C1 segment of cervical spinal cord (tissue), 14 donors: ENCODE results near the gene CHTF8.

Experiments used
- DNase-seq, 14 donors: peaks; one replicate each; lab custom pipeline; 2025; lab: John Stamatoyannopoulos, UW

Gene CHTF8

GRCh38 chr16:69113216-69113615 lies 19.2 kb downstream of the CHTF8 start:
- no peak for DNase-seq

- DNase-seq: peak in 1 of 14 donors; percentile 5
Observed at GRCh38 chr16:69112285-69113129, 19.9 kb downstream of the CHTF8 start.

GRCh38 chr16:69111876-69112230 lies 20.5 kb downstream of the CHTF8 start:
- DNase-seq: no peak

- no peak for DNase-seq
Observed at GRCh38 chr16:69111216-69111875, 21.0 kb downstream of the CHTF8 start.

- no peak for DNase-seq
Observed at GRCh38 chr16:69110406-69110805, 22.0 kb downstream of the CHTF8 start.

- DNase-seq: no peak
Observed at GRCh38 chr16:69109486-69110270, 22.7 kb downstream of the CHTF8 start.

- no peak for DNase-seq
Observed at GRCh38 chr16:69108905-69109252, 23.5 kb downstream of the CHTF8 start.

GRCh38 chr16:69108064-69108904 lies 24.1 kb downstream of the CHTF8 start:
- DNase-seq: no peak

GRCh38 chr16:69107316-69107962 lies 24.9 kb downstream of the CHTF8 start:
- peak in 2 of 14 donors; percentile 14 to 19 for DNase-seq

- DNase-seq: no peak
Observed at GRCh38 chr16:69106491-69107315, 25.7 kb downstream of the CHTF8 start.

GRCh38 chr16:69105501-69106361 lies 26.7 kb downstream of the CHTF8 start, which contains the start of gene HAS3:
Gene HAS3 (plus strand): TSS chr16:69105653. CDS start chr16:69109396, 3,743 bp downstream.
- DNase-seq: peak in 3 of 14 donors; percentile 7 to 39 (median 7)

GRCh38 chr16:69100071-69100691 lies 32.2 kb downstream of the CHTF8 start:
- no peak for DNase-seq

- DNase-seq: no peak
Observed at GRCh38 chr16:69095193-69095592, 37.2 kb downstream of the CHTF8 start.

GRCh38 chr16:69094501-69094900 lies 37.9 kb downstream of the CHTF8 start:
- DNase-seq: no peak

GRCh38 chr16:69093974-69094373 lies 38.4 kb downstream of the CHTF8 start:
- no peak for DNase-seq

GRCh38 chr16:69089091-69089910 lies 43.1 kb downstream of the CHTF8 start:
- no peak for DNase-seq

GRCh38 chr16:69088684-69089083 lies 43.7 kb downstream of the CHTF8 start:
- DNase-seq: no peak

- DNase-seq: no peak
Observed at GRCh38 chr16:69087161-69087581, 45.2 kb downstream of the CHTF8 start.
